SH-SY5Y (cell line): ENCODE results near the gene NCKIPSD.

ENCODE experiments used
- GATA2 ChIP-seq: IDR thresholded peaks from 2 replicates; pipeline ENCODE4 v1.6.1; 2011; ENCODE audit warnings: mild to moderate bottlenecking, low read depth, low read length
- GATA3 ChIP-seq: IDR thresholded peaks from 2 replicates; pipeline ENCODE4 v1.6.1; 2011; ENCODE audit warnings: low read depth, mild to moderate bottlenecking, low read length, moderate library complexity

The NCKIPSD gene

DNA sequence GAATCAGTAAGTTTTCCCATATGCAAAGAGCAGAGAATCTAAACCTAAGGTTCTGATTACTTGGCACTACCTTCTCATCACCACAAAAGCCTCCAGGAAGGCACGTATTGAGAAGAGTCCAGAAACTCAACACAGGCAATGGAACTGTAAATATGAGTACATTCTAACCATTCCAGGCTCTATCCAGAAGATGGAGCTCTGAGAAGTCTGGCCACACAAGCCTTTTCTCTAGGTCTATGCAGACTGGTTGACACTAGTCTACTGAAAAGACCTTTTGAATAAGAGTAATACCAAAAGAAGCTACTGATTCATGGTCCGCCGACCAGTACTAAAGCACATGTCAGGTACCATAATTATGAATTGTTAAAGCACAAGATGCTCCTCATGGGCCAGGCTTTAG is 12.2 kb upstream of the NCKIPSD start:
- no peak for TF ChIP-seq GATA2
- no peak for TF ChIP-seq GATA3

DNA sequence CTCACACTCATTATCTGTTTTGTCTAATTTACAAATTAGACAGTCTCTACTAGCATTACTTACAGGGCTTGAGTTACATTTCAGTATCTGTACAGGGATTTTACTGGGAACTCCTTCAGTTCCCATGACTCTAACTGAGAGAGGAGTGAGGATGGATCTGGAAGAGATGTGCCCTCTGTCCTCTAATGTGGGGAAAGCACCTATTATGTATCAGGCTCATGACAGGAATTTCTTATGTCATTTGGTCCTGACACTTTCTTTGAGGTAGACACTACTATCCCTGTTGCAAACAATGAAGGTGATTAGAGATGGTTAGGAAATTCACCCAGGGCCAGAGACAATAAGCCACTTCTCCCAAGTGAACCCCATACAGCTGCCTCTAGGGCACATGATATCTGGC is 10.9 kb upstream of the NCKIPSD start:
- TF ChIP-seq GATA2 (no peak), GATA3 (no peak)

DNA sequence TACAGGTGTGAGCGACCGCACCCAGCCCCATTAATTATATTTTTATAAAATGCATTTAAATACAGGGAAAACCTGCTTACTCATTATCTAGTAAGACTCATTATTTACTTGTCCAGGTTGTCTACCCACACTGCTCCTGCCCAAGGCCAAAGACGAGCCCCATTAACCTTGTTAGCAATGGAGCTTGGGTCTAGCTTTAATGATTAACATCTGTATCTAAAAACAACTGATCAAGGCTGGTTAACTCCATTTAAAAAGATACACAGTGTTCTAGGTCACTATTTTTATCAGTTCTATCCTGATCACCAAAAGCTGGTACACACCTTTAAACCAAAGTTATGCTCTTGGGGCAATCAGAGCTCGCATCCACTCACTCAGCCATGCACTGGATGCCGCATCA is 10.4 kb upstream of the NCKIPSD start:
- no peak for TF ChIP-seq GATA2
- no peak for TF ChIP-seq GATA3

DNA sequence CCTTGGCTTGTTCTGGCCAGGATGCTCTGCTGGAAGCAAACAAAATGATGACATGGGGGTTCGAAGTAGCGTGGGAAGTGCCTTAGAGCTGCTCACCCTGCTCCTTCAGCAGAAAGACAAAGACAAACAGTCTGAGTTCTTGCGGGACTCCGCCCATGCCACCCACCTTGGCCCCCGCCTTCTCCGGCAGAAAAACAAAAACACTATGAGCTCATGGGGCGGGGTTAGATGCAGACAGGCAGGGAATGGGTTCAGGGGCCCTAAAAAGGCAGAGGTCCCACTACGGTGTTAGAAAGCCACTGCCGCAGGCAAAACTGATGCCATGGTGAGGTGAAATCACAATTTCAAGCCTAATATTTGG is 9.7 kb upstream of the NCKIPSD start:
- no peak for TF ChIP-seq GATA2
- no peak for TF ChIP-seq GATA3

DNA sequence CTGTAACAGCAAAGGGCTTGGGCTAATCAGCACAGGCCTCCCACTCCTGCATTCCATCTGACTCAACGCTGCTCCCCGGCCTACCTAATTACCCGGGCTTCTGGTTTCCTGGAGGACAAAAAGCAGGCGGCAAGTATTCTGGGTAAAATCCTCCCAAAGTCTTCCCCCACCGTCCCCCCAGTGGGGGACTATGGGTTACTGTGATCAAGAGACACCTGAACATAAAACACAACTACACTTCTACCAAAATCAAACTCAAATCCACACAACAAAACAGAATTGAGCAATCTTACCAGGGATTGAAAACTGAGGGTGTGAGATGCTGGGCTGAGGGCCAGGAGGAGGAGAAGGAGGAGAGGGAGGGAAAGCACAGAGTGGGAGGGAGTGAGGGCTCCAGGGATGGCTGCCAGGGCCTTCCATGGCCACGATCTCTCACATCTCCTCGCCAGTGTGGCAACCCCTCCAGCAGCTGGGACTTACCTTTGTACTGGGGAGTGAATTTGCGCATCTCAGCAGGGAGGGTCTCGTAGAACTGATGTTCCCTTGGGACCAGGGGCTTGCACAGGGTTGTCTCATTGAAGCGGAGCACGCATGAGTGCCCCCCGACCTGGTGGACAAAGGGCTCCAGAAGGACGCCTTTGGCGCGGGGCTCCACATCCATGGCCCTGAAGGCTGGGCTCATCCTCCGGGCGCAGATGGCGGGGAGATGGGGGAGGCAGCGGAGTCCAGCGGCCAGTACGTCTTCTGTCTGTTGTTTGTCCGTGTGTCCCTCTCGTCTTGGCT is 9.1 kb upstream of the NCKIPSD start:
- no peak for TF ChIP-seq GATA2
- TF ChIP-seq GATA3: no peak

DNA sequence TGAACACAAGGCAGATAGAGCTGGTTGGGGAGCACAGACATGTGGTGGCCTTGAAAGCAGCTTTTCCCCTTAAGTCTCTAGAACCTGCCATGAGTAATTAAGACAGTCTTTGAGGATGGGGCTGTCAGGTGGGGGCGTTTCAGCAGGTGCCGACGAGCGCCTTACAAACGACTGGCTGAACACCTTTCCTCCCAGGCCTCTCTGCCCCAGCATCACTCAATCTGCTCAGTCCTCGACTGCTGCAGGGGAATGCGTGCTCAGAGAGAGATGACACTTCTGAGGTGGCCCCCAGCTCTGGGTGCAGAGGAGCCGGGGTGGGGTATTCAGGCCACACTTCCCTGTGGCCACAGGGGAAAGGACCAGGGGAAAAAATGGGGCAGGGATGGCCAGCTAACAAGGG is 8.1 kb upstream of the NCKIPSD start:
- TF ChIP-seq GATA3 (no peak), GATA2 (no peak)

DNA sequence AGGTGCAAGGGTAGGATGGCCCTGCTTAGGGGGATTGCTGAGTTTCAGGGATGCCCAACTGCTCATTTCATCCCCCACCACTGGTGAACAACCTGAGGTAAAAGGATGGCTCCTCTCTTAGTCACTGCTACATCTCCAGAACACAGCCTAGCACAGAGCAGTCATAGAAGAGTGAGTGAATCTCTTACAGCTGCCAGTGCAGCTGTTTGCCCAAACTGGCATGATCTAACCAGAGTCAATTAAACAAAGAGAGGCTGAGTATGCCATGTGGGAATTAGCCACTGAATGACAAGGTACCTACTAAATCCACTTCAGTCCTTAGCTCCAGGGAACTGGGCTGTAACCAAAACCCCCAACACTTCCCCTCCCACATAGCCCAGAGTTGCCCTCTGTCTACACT is 6.8 kb upstream of the NCKIPSD start:
- TF ChIP-seq GATA3: no peak
- no peak for TF ChIP-seq GATA2

DNA sequence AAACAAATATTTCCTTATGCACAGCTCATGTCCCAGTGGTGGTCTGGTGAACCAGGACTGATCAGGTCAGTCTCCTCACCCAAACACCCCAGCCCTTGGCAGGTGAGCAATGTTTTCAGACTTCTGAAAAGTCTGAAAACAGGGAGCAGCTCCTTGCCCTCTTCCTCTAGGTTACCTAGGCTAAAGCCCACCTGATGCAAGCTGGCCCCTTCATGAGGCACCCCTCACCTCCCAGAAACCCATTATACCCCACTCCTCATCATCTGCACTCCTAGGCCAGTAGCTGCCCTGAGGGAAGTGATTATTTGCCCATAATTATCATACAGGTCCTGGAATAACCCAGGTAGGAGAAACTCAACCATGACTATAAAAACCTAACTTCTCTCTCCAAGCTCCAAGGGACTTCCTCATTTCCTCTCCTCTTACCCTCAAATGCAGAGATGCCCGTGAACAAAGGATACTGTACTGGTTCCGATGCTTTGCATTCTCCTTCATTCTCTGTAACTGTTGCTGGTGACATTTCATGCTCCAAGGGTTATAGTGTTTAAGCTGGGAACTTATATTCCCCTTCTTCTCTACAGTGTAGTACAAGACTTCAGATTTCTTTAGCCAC is 5.2 kb upstream of the NCKIPSD start:
- TF ChIP-seq GATA3: no peak
- no peak for TF ChIP-seq GATA2

DNA sequence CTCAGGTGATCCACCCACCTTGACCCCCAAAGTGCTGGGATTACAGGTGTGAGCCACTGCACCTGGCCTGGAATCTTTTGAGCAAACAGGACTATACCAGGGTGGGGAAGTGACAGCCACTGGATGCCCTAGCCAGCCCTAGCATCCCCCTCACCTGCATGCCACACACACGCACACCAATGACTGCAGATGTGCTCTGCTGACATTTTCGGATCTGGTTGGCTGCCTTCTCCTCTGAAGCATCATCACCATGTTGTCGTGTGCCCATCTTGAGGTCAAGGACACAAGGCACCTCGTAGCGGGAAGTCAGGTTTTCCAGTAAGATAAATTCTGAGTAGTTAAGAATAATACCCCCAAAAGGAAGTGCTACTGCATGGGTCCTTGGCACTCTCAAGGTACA is 3.7 kb upstream of the NCKIPSD start:
- TF ChIP-seq GATA3 (no peak), GATA2 (no peak)

DNA sequence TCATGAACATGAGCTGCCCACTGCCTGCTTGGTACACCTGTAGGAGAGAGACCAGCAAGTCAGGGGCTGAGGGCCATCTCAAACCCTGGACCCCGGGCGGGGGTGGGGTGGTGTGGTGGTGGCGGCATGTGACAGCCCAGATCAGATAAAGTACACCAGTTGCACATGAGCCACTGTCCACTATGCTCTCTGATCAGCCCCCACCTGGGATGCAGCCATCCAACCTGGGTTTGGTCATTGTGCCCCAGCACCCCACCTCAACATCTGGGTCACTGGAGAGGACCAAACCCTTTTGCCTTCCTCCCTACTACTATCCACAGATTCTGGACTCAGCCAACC is 3.0 kb upstream of the NCKIPSD start:
- TF ChIP-seq GATA2: no peak
- TF ChIP-seq GATA3: no peak

DNA sequence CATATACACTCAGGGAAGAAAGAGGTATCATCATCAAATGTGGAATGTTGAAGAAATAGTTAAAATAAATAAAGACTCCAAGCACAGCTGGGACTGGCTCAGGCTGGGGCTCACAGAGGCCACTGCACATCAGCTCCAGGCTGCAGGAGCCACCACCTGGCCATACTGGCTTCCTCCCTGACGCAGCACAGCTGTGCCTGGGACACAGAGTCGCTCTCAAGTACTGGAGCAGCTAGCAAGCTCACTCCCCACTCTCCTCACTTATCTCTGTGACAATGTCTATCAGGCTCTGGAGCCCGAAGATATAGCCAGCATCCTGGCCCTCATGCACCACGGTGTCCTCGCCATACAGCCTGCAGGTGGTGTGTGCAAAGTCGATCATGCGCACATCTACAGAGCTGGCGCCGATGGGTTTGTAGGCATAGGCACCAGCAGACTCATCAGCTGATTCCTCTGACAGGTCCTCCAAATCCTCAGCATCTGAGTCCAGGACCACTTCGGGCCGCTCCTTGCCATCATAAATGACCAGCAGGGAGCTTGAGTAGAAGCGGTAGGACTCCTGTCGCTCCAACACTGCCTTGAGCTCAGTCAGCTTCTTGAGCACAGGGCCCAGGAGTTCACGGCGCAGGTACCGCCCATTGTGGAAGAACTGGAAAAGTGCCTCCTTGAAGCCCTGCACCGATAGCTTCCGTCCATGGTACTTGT is 2.5 kb upstream of the NCKIPSD start:
- TF ChIP-seq GATA3 (no peak), GATA2 (no peak)

DNA sequence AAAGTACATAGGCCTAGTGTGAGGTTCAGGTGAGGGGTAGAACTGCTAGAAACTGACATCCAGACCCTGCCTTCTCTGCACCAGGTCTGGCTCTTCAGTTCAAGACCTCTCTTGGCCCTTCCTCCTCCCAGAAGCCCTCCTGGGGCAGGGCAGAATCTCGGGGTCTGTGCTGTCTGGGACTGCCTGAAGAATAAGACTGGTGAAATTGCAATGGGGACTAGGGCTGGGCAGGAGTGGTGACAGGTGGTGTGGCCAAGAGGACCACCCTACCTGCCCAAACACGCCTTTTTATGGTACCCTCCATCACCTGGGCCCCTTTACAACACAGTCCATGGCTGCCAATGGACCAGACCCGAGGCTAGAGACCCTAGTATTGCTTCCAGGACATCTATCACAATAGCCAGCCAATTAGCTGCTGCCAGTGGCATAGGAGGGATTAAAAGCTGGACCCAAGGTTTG is 1.5 kb upstream of the NCKIPSD start:
- TF ChIP-seq GATA3 (no peak), GATA2 (no peak)

DNA sequence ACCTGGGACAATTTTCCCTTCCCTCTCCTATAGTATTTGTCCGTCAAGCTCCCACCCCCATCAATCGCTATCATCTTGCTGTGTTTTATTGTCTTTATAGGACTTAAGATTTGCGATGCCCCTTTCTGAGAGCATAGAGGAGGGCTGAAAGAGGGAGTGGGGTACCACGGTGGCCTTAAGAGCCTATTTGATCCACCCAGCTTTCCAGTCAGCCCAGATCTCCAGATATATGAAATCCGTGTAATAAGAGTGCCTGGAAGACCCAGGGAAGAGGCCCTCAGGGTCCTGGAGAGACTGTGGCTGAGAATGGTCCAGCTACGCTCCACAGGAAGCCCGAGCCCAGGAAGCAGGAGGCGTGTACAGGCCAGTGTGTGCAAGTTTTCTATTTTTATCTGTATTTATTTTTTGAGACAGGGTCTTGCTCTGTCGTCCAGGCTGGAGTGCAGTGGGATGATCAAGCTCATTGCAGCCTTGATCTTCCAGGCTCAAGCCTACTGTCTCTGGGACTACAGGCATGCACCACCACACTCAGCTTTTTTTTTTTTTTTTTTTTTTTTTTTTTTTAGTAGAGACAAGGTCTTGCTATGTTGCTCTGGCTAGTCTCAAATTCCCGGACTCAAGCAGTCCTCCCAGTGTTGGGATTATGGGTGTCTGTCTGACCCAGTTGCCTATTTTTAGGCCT is 964 bp upstream of the NCKIPSD start:
- TF ChIP-seq GATA3 (no peak), GATA2 (no peak)

DNA sequence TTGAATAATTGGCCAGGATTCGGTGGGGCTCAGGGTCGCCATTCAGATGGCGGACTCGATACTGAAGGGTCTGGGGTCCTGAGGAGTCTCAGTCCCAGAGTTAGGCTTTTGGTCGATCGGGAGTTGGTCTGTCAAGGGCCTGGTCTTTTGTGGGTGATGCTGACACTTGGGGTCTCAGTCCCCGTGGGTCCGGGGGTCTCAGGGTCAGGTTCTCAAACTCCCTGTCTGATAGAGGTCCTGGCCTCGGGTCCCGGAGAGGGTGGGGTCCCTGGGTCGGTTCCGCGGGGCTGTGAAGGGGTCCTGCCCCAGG is 467 bp downstream of the NCKIPSD start:
- TF ChIP-seq GATA3 (no peak), GATA2 (no peak)
